ENCODE results near the gene ATRX. TPM values are rescaled to one million over a fixed set of nuclear protein-coding genes. Genes with fewer than 3 reads are reported as not detected.
"Not testable (repeated sequence)": the region's sequence is repeated elsewhere in the genome, so short reads cannot be mapped to it uniquely, and the experiment has no call there.

The ATRX gene
- total RNA-seq, 1 experiment from 2014 or later: 85.8 TPM

GRCh38 chrX:77771601-77772000 is 14.4 kb downstream of the ATRX start:
- H3K4me3 ChIP-seq (ENCODE audit: low read depth in 2 of 2, low read length in 2 of 2): no peak overlapping the region
- in situ Hi-C loops (cut with HindIII; ENCODE audit: low pct_unique_long_range_greater_than_20kb, low sequenced_read_pairs) (no loop called here), intact Hi-C loops (cut with micrococcal nuclease; ENCODE audit: unreplicated experiment) (no loop called here)
- ATAC-seq (no peak), DNase-seq (ENCODE audit: low read depth, low spot score) (no peak)
- ChIA-PET CTCF (no interaction called here), POLR2A (no interaction called here)
- H3K27me3 ChIP-seq (ENCODE audit: control insufficient read depth, insufficient read depth, low read length): no peaks in the 10 kb centered on the region
- H3K27ac ChIP-seq (ENCODE audit: low read length): no peak overlapping the region
- no peaks in the 10 kb centered on the region for H3K36me3 ChIP-seq (ENCODE audit: control insufficient read depth, insufficient read depth, low read length)
- H3K4me1 ChIP-seq (ENCODE audit: control insufficient read depth, insufficient read depth, low read length): 0 out of 2 replicates have a peak, but pooled peaks cover 2% of the 10 kb centered on the region
- BruUV-seq (replicated peaks): no TSS peak
- H3K9me3 ChIP-seq (ENCODE audit: control insufficient read depth, insufficient read depth, low read depth, low read length): no peaks in the 10 kb centered on the region
- TF ChIP-seq SIN3A (IDR thresholded peaks at IDR 0.05; ENCODE audit: borderline replicate concordance, insufficient read depth, low read depth, low read length) (no peak), TCF7L2 (IDR thresholded peaks at IDR 0.05; ENCODE audit: low read depth, low read length) (no peak), REST (IDR thresholded peaks at IDR 0.05; ENCODE audit: insufficient read depth in 1 of 2, low read depth in 2 of 2, low read length in 1 of 2) (no peak), CTCF (IDR thresholded peaks at IDR 0.05) (no peak), POLR2AphosphoS5 (IDR thresholded peaks at IDR 0.05; ENCODE audit: low read depth, low read length) (no peak)

- ChIA-PET CTCF (no interaction called here), POLR2A (no interaction called here)
- no peaks in the 10 kb centered on the region for H3K9me3 ChIP-seq (ENCODE audit: control insufficient read depth, insufficient read depth, low read depth, low read length)
- intact Hi-C loops (cut with micrococcal nuclease; ENCODE audit: unreplicated experiment): no loop called here
- DNase-seq (ENCODE audit: low read depth, low spot score) (no peak), ATAC-seq (no peak)
- no peaks in the 10 kb centered on the region for H3K27me3 ChIP-seq (ENCODE audit: control insufficient read depth, insufficient read depth, low read length)
- H3K4me3 ChIP-seq (ENCODE audit: low read depth in 2 of 2, low read length in 2 of 2): no peak overlapping the region
- in situ Hi-C loops (cut with HindIII; ENCODE audit: low pct_unique_long_range_greater_than_20kb, low sequenced_read_pairs): no loop called here
- no peak overlapping the region for H3K27ac ChIP-seq (ENCODE audit: low read length)
- TF ChIP-seq TCF7L2 (IDR thresholded peaks at IDR 0.05; ENCODE audit: low read depth, low read length) (no peak), POLR2AphosphoS5 (IDR thresholded peaks at IDR 0.05; ENCODE audit: low read depth, low read length) (no peak), REST (IDR thresholded peaks at IDR 0.05; ENCODE audit: insufficient read depth in 1 of 2, low read depth in 2 of 2, low read length in 1 of 2) (no peak)
- no peaks in the 10 kb centered on the region for H3K36me3 ChIP-seq (ENCODE audit: control insufficient read depth, insufficient read depth, low read length)
- H3K4me1 ChIP-seq (ENCODE audit: control insufficient read depth, insufficient read depth, low read length): no peaks in the 10 kb centered on the region; the same call in 1 of the 2 replicates
- no TSS peak for BruUV-seq (replicated peaks)
These were observed 17.2 kb downstream of the ATRX start for GRCh38 chrX:77768787-77769186.

GRCh38 chrX:77766212-77766611 is 19.8 kb downstream of the ATRX start:
- POLR2A ChIA-PET; H3K36me3 ChIP-seq (ENCODE audit: control insufficient read depth, insufficient read depth, low read length); H3K27ac ChIP-seq (ENCODE audit: low read length); H3K4me3 ChIP-seq (ENCODE audit: low read depth in 2 of 2, low read length in 2 of 2); in situ Hi-C loops (cut with HindIII; ENCODE audit: low pct_unique_long_range_greater_than_20kb, low sequenced_read_pairs); intact Hi-C loops (cut with micrococcal nuclease; ENCODE audit: unreplicated experiment); H3K27me3 ChIP-seq (ENCODE audit: control insufficient read depth, insufficient read depth, low read length); ATAC-seq; DNase-seq (ENCODE audit: low read depth, low spot score); BruUV-seq (replicated peaks); H3K4me1 ChIP-seq (ENCODE audit: control insufficient read depth, insufficient read depth, low read length); H3K9me3 ChIP-seq (ENCODE audit: control insufficient read depth, insufficient read depth, low read depth, low read length); CTCF ChIA-PET: not testable (repeated sequence)

Data from Panc1 (cell line).